Skeletal muscle cell (primary cell): ENCODE results near the gene C6orf62.
"Not testable (repeated sequence)": the region's sequence is repeated elsewhere in the genome, so short reads cannot be mapped to it uniquely, and the experiment has no call there.

ENCODE experiments used
- DNase-seq: peaks from one replicate; pipeline ENCODE4 v3.0.0-alpha.2; 2010; ENCODE audit warnings: low read depth
- H3K4me3 ChIP-seq: 2 replicates; pipeline ENCODE4 v1.5.1; 2011; ENCODE audit warnings: low read depth, mild to moderate bottlenecking, control low read depth, low read length, moderate library complexity

The C6orf62 gene

DNA sequence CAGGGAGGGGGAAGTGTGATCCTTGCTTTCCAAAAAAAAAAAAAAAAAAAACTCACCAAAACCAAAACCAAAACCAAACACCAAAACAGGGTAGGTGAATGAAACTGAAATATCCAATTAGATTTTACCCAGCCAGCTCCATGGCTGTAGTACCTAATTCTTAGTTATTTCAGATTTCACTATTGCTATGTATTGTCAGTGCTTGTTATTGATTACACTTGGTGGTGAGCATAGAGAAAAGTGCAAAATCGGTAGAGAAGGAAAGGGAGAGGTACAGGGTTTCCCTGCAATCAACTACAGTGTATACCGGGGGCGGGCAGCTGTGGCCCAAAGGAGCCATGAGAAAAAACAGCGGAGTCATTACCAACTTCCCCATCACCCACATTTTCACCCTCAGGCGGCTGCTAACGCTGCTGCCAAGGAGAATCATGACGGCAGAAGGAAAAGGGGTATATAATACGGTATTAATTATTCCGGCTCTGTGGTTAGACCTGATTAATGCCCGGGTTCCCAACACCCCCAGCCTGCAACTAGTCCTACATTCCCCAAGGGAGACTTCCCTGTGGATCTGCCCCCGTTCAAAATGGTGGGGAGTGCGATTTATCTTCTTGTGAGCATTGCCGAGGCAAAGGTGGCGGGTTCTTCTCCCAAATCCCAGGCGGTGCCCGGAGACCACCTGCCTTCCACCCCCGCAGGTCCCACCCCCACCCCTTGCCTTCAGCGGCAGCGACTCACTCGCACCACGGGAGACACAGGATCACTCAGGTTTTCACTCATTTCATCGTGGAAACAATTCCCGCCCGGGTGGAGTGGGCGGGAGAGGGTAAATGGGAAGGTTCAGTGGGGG is at the start of gene C6orf62:
TSS of gene C6orf62 (minus strand) at position 30 of the 847 bp plus-strand sequence. CDS start 486 bp downstream, outside the sequence.
- H3K4me3 ChIP-seq: peak within 1 kb of the TSS; percentile 99
- DNase-seq: no peak

DNA sequence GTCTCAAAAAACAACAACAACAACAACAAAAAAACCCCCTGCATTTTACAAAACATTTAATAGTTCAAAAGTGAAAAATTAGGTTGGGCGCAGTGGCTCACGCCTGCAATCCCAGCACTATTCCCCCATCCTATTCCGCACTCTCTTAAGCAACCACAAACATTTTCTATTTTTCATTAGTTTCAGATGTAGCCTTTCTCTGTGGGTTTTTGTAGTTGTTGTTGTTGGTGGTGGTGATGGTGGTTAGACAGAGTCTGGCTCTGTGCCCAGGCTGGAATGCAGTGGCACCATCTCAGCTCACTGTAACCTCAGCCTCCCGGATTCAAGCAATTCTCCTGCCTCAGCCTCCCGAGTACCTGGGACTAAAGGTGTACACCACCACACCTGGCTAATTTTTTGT is 49.4 kb upstream of the C6orf62 start:
- no peak for DNase-seq

GRCh38 chr6:24766680-24767462 is 47.9 kb upstream of the C6orf62 start:
- no peak overlapping the region for H3K4me3 ChIP-seq
- no peak for DNase-seq

More for the DNA sequence above, 49.4 kb upstream of the C6orf62 start:
- no peak overlapping the region for H3K4me3 ChIP-seq

GRCh38 chr6:24765968-24766367 is 47.0 kb upstream of the C6orf62 start:
- DNase-seq: not testable (repeated sequence)

GRCh38 chr6:24764833-24765828 is 46.2 kb upstream of the C6orf62 start:
- DNase-seq, H3K4me3 ChIP-seq: not testable (repeated sequence)

More at GRCh38 chr6:24765968-24766367, 47.0 kb upstream of the C6orf62 start:
- H3K4me3 ChIP-seq: not testable (repeated sequence)

DNA sequence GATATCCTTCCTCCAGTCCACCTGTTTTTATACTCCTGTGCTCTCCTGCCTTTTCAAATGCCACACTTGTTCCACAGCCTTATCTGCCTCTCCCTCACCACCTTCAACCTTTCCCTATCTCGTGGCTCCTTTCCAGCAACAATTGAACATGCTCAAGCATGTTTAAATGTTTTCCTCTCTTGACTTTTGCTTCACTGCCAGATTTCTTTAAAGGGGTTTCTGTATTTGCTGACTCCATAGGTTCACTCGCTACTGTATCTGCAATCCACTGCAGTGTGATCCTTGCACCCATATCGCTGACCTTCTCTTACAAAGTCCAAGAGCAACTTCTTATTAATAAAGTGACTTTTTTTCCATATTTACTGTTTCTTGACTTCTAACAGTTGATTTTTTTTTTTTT is 44.6 kb upstream of the C6orf62 start:
- H3K4me3 ChIP-seq: no peak overlapping the region
- no peak for DNase-seq

- no peak for DNase-seq
- H3K4me3 ChIP-seq: no peak overlapping the region
Measured at GRCh38 chr6:24761851-24762250, 42.9 kb upstream of the C6orf62 start.

GRCh38 chr6:24761193-24761835 is 42.4 kb upstream of the C6orf62 start:
- no peak for DNase-seq
- H3K4me3 ChIP-seq: no peak overlapping the region

GRCh38 chr6:24760210-24760609 is 41.3 kb upstream of the C6orf62 start:
- DNase-seq: no peak
- no peak overlapping the region for H3K4me3 ChIP-seq

DNA sequence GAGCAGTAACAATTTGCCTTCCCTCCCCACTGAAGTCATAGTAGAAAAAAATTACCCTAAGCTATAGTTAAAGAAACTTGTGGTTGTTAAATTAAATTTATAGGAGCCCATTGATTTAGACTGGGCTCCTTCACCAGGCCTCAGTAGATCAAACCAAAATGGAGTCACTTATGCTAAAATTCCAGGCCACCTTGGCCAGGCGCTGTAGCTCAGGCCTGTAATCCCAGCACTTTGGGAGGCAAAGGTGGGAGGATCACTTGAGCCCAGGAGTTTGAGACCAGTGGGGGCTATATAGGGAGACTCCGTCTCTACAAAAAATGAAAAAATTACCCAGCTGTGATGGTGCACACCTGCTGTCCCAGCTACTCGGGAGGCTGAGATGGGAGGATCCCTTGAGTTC is 40.8 kb upstream of the C6orf62 start:
- H3K4me3 ChIP-seq: no peak overlapping the region
- no peak for DNase-seq

DNA sequence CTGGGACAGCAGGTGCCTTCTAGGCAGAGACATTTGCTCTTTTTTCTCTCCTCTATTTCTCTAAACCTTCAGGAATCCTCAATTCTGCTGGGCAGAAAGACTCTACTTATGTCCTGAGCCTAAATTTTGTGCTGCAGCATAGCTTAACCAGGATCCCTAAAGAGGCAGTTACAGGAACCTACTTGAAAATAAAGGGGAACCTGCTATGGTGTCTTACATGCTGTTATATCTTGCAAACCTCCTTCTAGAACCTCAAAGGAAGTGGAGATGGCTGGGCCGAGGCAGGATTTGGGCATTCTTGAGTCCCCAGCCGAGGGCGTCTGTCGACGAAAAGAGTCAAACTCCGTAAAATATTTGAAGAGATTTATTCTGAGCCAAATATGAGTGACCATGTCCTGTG is 38.7 kb upstream of the C6orf62 start:
- no peak for DNase-seq

GRCh38 chr6:24755279-24755678 is 36.3 kb upstream of the C6orf62 start:
- no peak for DNase-seq

More for the DNA sequence above, 38.7 kb upstream of the C6orf62 start:
- no peak overlapping the region for H3K4me3 ChIP-seq

DNA sequence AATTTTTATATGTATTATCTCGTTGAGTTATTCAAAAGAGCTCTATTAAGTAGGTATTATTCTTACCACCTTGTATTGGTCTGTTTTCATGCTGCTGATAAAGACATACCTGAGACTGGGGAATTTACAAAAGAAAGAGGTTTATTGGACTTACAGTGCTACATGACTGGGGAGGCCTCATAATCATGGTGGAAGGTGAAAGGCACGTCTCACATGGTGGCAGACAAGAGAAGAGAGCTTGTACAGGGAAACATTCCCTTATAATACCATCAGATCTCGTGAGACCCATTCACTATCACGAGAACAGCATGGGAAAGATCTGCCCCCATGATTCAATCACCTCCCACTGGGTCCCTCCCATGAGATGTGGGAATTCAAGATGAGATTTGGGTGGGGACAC is 35.4 kb upstream of the C6orf62 start:
- not testable (repeated sequence) for DNase-seq, H3K4me3 ChIP-seq

More at GRCh38 chr6:24755279-24755678, 36.3 kb upstream of the C6orf62 start:
- H3K4me3 ChIP-seq: no peak overlapping the region

DNA sequence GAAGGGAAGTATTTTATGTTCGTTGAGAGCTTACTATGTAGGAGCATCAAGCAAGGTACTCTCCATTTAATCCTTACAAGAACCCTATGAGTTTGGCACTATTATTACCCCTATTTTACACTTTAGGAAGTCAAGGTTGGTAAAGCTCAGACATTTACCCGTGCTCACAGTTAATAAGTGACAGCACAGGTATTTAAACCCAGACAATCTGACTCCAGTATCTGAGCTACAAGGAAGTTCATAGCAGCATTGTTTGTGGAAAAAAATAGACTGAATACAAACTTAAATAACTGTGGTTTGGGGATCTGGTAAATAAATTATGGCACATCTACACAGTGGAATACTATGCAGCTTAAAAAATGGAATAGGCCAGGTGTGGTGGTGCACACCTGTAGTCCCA is 34.6 kb upstream of the C6orf62 start:
- no peak overlapping the region for H3K4me3 ChIP-seq
- DNase-seq: no peak

GRCh38 chr6:24752917-24753492 is 34.1 kb upstream of the C6orf62 start:
- H3K4me3 ChIP-seq: no peak overlapping the region
- DNase-seq: no peak

DNA sequence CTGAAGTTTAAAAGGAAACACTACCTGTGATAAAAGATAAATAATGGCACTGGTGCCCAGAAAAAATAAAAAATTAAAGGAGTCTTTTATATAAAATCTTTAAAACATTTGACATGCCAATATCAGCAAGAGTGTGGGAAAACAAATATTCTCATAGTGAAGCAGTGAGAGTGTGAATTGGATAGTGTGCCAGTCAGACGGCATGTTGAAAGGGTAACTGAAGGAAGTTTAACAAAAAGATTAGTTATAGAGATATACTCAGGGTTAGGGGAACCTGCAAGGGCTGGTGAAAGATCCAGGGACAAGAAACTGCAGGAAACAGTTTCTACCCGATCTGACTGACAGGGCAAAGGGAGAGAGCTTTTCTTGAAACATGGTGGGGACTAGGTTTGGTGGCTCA is 33.5 kb upstream of the C6orf62 start:
- no peak overlapping the region for H3K4me3 ChIP-seq
- DNase-seq: no peak

DNA sequence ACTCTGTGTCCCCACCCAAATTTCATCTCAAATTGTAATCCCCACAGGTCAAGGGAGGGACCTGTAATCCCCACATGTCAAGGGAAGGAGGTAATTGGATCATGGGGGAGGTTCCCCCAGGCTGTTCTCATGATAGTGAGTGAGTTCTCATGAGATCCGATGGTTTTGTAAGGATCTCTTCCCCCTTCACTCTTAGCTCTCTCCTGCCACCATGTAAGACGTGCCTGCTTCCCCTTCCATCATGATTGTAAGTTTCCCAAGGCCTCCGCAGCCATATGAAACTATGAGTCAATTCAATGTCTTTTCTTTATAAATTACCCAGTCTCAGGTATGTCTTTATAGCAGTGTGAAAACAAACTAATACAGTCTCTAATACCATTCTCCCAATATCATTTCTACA is 31.9 kb upstream of the C6orf62 start:
- H3K4me3 ChIP-seq: not testable (repeated sequence)

DNA sequence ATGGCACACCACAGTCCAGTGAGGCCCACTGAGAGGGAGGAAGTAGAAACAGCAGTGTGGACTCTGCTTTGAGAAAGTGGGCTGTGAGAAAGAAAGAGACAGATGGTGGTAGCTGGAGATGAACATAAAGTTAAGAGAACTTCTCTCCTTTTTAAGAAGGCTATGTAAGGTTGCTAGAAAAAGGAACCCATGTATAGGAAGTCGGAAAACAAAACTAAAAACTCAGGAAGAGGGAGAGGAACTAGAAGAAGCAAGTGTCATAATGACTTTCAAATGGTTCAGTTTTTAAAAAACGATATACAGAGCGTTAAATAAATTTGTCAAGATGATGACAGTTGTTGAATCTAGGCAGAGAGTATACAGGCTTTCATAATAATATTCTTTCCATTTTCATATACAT is 30.3 kb upstream of the C6orf62 start:
- DNase-seq: no peak
- H3K4me3 ChIP-seq: no peak overlapping the region

More for the DNA sequence above, 31.9 kb upstream of the C6orf62 start:
- DNase-seq: not testable (repeated sequence)
